Keratinocyte (primary cell): ENCODE measurements around the gene CAPZA3. TPM values are rescaled to one million over a fixed set of nuclear protein-coding genes. Genes with fewer than 3 reads are reported as not detected.

Experiments
- DNase-seq: peaks from one replicate; pipeline ENCODE4 v3.0.0-alpha.2; 2011; ENCODE audit warnings: low read depth, missing footprints, low spot score
- FAIRE-seq: peaks from 2 replicates; lab custom pipeline; 2011; peaks lifted over from hg19 to GRCh38; lab: Jason Lieb, UNC
- H2AFZ ChIP-seq: 2 replicates; pipeline ENCODE4 v1.6.0; 2012; ENCODE audit warnings: low read length, control low read depth, inconsistent platforms; ENCODE audit not compliant: control insufficient read depth
- H3K27ac ChIP-seq: 2 replicates; pipeline ENCODE4 v1.5.1; 2011; ENCODE audit warnings: low read length; ENCODE audit not compliant: control insufficient read depth, insufficient read depth
- H3K27me3 ChIP-seq: 3 replicates; pipeline ENCODE4 v1.6.0; 2011; ENCODE audit warnings: low read length; ENCODE audit not compliant: control insufficient read depth, insufficient read depth; ENCODE audit errors: extremely low read depth
- H3K36me3 ChIP-seq, 2 experiments: 2 replicates in 1 of 2; 3 replicates in 1 of 2; pipeline ENCODE4 v1.5.1; 2011; ENCODE audit warnings: low read length in 2 of 2, mild to moderate bottlenecking in 1 of 2; ENCODE audit not compliant: control insufficient read depth in 2 of 2, insufficient read depth in 2 of 2; ENCODE audit errors: extremely low read depth in 1 of 2
- H3K4me1 ChIP-seq: 3 replicates; pipeline ENCODE4 v1.5.1; 2011; ENCODE audit warnings: low read length; ENCODE audit not compliant: control insufficient read depth, insufficient read depth; ENCODE audit errors: extremely low read depth
- H3K4me2 ChIP-seq: 3 replicates; pipeline ENCODE4 v1.6.0; 2011; ENCODE audit warnings: low read depth, low read length; ENCODE audit not compliant: control insufficient read depth, insufficient read depth; ENCODE audit errors: extremely low read depth
- H3K4me3 ChIP-seq, 3 experiments: fragments of 200-600 bp in 1 of 3; sonication (generic) in 1 of 3; 2 replicates in 2 of 3; 3 replicates in 1 of 3; pipeline ENCODE4 v1.5.1; 2011 to 2016; ENCODE audit warnings: low read length in 3 of 3, mild to moderate bottlenecking in 3 of 3, control low read depth in 2 of 3, inconsistent platforms in 1 of 3, low read depth in 1 of 3, mixed read lengths in 1 of 3, mixed run types in 1 of 3, moderate library complexity in 1 of 3; ENCODE audit not compliant: control insufficient read depth in 2 of 3, insufficient read depth in 2 of 3; ENCODE audit errors: extremely low read depth in 1 of 3
- H3K79me2 ChIP-seq: 2 replicates; pipeline ENCODE4 v1.6.0; 2012; ENCODE audit warnings: low read length; ENCODE audit not compliant: control insufficient read depth, insufficient read depth
- H3K9ac ChIP-seq: 3 replicates; pipeline ENCODE4 v1.6.0; 2011; ENCODE audit warnings: low read length; ENCODE audit not compliant: control insufficient read depth, insufficient read depth; ENCODE audit errors: extremely low read depth
- H3K9me1 ChIP-seq: 3 replicates; pipeline ENCODE4 v1.6.0; 2011; ENCODE audit warnings: low read length; ENCODE audit not compliant: control insufficient read depth, insufficient read depth; ENCODE audit errors: extremely low read depth
- H3K9me3 ChIP-seq: 2 replicates; pipeline ENCODE4 v1.5.1; 2012; ENCODE audit warnings: low read depth, low read length; ENCODE audit not compliant: control insufficient read depth
- H4K20me1 ChIP-seq: 3 replicates; pipeline ENCODE4 v1.6.0; 2011; ENCODE audit warnings: low read length; ENCODE audit not compliant: control insufficient read depth, insufficient read depth; ENCODE audit errors: extremely low read depth
- CTCF ChIP-seq, 3 experiments: IDR thresholded peaks in 1 of 3; conservative IDR thresholded peaks in 1 of 3; optimal IDR thresholded peaks in 1 of 3; 2 replicates in 2 of 3; 3 replicates in 1 of 3; pipeline versions ENCODE3 to v1.5.1; 2011; ENCODE audit warnings: low read length in 3 of 3, mild to moderate bottlenecking in 3 of 3, moderate library complexity in 2 of 3, control low read depth in 1 of 3, inconsistent platforms in 1 of 3; ENCODE audit not compliant: insufficient read depth in 2 of 3; ENCODE audit errors: extremely low read depth in 1 of 3
- EZH2 ChIP-seq: IDR thresholded peaks from one replicate; pipeline ENCODE4 v1.6.1; 2012; ENCODE audit warnings: inconsistent platforms, mild to moderate bottlenecking, low read length, moderate library complexity
- dilution Hi-C: fragments of 300-500 bp; cut with MboI; formaldehyde crosslinking; loops from one replicate; pipeline ENCODE4 v1.7.0; 2020; ENCODE audit warnings: low sequenced_read_pairs; ENCODE audit not compliant: extremely low pct_ligation_motif_present
- polyA minus RNA-seq, 3 experiments: library from RNA; depleted of rRNA, polyadenylated mRNA; stranded (reverse); fragments of >200 nt; gene quantifications; 1 replicate in 1 of 3; 2 replicates in 1 of 3; 3 replicates in 1 of 3; pipeline ENCODE4 v1.2.3, GENCODE V29; 2011
- polyA plus RNA-seq, 5 experiments: library from polyadenylated mRNA; depleted of rRNA in 3 of 5; stranded (reverse) in 3 of 5; stranded (forward) in 1 of 5; unstranded in 1 of 5; fragments of >200 nt; gene quantifications; 1 replicate in 1 of 5; 2 replicates in 3 of 5; 3 replicates in 1 of 5; pipeline versions ENCODE4 v1.2.1 to v1.2.3, GENCODE V29; 2011 to 2012; ENCODE audit warnings: missing spikeins in 2 of 5, low read depth in 1 of 5, low replicate concordance in 1 of 5

Gene CAPZA3
- polyA plus RNA-seq (0.05 TPM in 2 of 3 replicates, not detected in the other), polyA minus RNA-seq (not detected in 3 replicates)
- polyA plus RNA-seq (2011; ENCODE audit: low read depth) = not detected
- not detected in 2 replicates for polyA plus RNA-seq (2011; cell fraction: cytosol; rRNA removed)
- polyA plus RNA-seq (2011; cell fraction: nucleus; rRNA removed) = 0.17 and 0.22 TPM in 2 replicates
- not detected in 2 replicates for polyA plus RNA-seq (2012; ENCODE audit: low replicate concordance)
- polyA minus RNA-seq (2011; cell fraction: cytosol; rRNA and poly(A)+ RNA removed) = not detected
- not detected in 2 replicates for polyA minus RNA-seq (2011; cell fraction: nucleus; rRNA and poly(A)+ RNA removed)

- DNase-seq (no peak), FAIRE-seq (no peak)
- H3K79me2 ChIP-seq = no peaks in the 10 kb centered on the region
- H3K4me1 ChIP-seq = no peaks in the 10 kb centered on the region
- H3K9me1 ChIP-seq = no peaks in the 10 kb centered on the region
- no peak for TF ChIP-seq CTCF (optimal IDR thresholded peaks at IDR 0.05 in 1 of 3, IDR thresholded peaks at IDR 0.05 in 1 of 3, conservative IDR thresholded peaks at IDR 0.05 in 1 of 3; ENCODE audit: extremely low read depth in 1 of 3, insufficient read depth in 2 of 3, low read length in 3 of 3)
- TF ChIP-seq EZH2 = no peak
- no peaks in the 10 kb centered on the region for H3K36me3 ChIP-seq
- H3K4me2 ChIP-seq = no peak within 1 kb of the TSS
- H4K20me1 ChIP-seq = no peaks in the 10 kb centered on the region
- no peaks in the 10 kb centered on the region for H3K9me3 ChIP-seq
- no peak within 1 kb of the TSS for H3K27ac ChIP-seq
- H3K9ac ChIP-seq = no peak within 1 kb of the TSS
- dilution Hi-C loops = no loop called here
- no peak within 1 kb of the TSS for H2AFZ ChIP-seq
- H3K4me3 ChIP-seq = no peak within 1 kb of the TSS
- no peaks in the 10 kb centered on the region for H3K27me3 ChIP-seq
These were observed at the start of gene CAPZA3, which contains the start of gene PLCZ1 for GRCh38 chr12:18737819-18738218. TSS of gene CAPZA3 (plus strand) at chr12:18738119. CDS start at chr12:18738269, 150 bp downstream. TSS of gene PLCZ1 (minus strand) at chr12:18738012. CDS start at chr12:18737371, 641 bp downstream.

GRCh38 chr12:18689771-18690170 is 48.1 kb upstream of the CAPZA3 start:
- TF ChIP-seq CTCF (optimal IDR thresholded peaks at IDR 0.05 in 1 of 3, IDR thresholded peaks at IDR 0.05 in 1 of 3, conservative IDR thresholded peaks at IDR 0.05 in 1 of 3; ENCODE audit: extremely low read depth in 1 of 3, insufficient read depth in 2 of 3, low read length in 3 of 3) (no peak), EZH2 (no peak)
- Histone ChIP-seq H3K36me3 (no peaks in the 10 kb centered on the region), H4K20me1 (no peaks in the 10 kb centered on the region), H3K4me3 (no peak overlapping the region), H3K9ac (peak overlapping the region; percentile 36), H3K4me1 (peaks cover 22% of the 10 kb centered on the region), H2AFZ (peak overlapping the region; percentile 54), H3K27ac (peak overlapping the region; percentile 87), H3K9me3 (no peaks in the 10 kb centered on the region), H3K79me2 (no peaks in the 10 kb centered on the region), H3K4me2 (no peak overlapping the region), H3K9me1 (no peaks in the 10 kb centered on the region), H3K27me3 (no peaks in the 10 kb centered on the region)
- dilution Hi-C loops = no loop called here
- FAIRE-seq (peak; percentile 34), DNase-seq (no peak)
